GM19324 (cell line): ENCODE results near the gene GIMAP4.
"Not testable (repeated sequence)": the region's sequence is repeated elsewhere in the genome, so short reads cannot be mapped to it uniquely, and the experiment has no call there.

Experiments
- ATAC-seq: cut with Tn5 transposase; IDR thresholded peaks from one replicate; pipeline ENCODE4 v1.9.1; 2021; ENCODE audit warnings: mild to moderate bottlenecking, moderate library complexity; ENCODE audit not compliant: unreplicated experiment, low FRiP score

Gene GIMAP4

DNA sequence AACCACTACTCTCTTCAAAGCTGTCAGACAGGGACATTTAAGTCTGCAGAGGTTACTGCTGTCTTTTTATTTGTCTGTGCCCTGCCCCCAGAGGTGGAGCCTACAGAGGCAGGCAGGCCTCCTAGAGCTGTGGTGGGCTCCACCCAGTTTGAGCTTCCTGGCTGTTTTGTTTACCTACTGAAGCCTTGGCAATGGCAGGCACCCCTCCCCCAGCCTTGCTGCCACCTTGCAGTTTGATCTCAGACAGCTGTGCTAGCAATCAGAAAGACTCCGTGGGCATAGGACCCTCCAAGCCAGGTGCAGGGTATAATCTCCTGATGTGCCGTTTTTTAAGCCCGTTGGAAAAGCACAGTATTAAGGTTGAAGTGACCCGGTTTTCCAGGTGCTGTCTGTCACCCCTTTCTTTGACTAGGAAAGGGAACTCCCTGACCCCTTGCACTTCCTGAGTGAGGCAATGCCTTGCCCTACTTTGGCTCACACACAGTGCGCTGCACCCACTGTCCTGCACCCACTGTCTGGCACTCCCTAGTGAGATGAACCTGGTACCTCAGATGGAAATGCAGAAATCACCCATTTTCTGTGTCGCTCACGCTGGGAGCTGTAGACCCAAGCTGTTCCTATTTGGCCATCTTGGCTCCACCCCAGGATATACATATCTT is 12.9 kb downstream of the GIMAP4 start:
- ATAC-seq: not testable (repeated sequence)

DNA sequence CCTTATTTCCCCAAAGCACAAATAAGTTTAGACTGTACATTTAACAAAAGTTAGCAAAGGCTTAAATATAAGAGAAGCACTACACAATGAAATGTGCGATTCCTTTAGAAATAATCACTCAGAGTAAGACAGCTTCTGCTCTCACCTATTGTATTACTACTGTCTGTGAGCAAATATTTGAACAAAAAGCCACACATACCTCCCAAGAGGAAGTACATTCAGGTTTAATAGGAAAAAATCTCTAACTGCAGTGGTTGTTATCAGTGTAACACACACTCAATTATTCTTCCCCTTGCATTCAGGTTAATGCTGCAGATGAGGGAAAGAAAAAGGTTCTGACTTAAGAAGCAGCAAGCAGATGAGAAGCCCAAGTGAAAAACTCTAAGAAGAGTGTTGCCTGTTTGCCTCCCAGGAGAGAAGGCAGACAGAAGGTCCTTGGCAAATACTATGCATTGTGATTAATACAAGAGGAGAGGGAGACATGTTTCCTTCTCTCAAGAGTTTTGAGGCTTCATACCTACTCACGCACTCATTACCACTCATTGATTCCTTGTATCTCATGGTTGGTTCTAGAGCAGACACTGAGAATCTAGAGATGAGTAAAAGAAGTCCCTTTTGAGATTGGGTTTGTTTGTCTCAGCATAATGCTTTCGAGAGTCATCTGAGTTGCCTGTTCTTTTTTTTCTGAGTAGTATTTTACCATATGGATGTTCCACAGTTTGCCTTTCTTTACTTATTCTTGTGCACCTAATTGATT is 13.6 kb downstream of the GIMAP4 start:
- no peak for ATAC-seq

DNA sequence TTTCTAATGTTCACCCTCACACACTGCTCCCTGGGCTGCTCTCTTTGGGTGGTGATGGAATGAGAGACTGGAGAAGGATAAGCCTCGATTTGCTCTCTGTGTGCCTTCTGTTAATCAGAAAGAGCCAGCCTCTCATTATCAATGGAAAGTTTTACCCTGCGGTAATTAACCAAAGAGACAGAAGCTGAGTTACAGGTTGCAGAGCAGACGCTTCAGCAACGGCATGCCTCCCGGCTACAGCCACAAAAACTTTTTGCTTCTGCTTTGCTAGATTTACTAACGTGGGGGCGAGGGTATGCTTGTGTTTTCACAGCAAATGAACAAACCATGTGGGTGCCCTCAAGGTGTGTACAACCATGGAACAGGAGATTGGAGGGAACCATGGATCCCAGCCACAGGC is 18.0 kb downstream of the GIMAP4 start:
- ATAC-seq: no peak

DNA sequence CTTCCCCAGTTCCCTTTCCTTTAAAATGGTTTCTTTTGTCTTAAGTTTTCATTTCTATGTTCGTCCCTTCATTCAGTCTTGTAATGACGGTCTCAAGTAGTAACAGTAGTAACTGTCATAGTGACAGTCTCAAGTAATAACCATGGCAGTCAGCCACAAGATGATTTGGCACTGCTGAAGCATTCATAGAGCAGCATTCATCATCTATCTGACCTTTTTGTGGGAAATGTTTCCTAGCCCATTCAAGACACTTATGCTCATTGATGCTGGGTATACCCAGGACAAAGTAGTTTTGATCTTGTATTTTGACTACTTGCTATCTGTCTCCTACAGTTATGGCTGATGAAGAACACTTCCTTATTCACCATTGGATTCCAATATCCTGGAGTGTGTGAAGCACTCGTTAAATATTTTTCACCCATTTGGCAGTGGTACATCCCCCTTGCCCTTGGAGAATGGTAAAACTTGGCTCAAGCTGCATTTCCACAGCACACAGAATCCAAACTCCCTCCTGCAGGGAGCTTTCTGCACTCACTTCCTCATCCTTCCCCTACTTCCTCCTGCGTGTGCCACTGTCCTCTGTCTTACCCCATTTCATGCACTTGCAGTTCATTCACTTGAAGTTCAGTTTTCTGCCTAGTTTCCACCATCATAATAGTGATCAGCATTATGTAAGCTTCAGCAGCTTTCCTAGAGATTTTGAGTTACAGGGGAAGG is 19.0 kb downstream of the GIMAP4 start:
- no peak for ATAC-seq

DNA sequence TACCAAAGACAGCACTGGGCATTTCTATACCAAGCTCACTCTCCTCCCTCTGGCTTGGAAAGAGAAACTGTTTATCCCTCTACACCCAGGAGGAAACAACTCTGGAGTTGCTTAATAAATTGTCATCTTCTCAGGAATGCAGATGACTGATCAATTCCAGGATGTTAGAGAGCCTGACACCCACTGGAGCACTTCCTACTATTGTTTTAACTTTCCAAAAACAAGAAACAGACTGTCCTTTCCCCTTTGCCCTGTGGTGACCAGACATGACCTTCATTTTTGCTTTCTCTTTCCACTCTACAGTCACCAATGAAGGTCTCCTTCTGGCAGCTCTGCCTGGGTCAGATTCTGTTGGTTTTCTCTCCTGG is 19.6 kb downstream of the GIMAP4 start:
- no peak for ATAC-seq

DNA sequence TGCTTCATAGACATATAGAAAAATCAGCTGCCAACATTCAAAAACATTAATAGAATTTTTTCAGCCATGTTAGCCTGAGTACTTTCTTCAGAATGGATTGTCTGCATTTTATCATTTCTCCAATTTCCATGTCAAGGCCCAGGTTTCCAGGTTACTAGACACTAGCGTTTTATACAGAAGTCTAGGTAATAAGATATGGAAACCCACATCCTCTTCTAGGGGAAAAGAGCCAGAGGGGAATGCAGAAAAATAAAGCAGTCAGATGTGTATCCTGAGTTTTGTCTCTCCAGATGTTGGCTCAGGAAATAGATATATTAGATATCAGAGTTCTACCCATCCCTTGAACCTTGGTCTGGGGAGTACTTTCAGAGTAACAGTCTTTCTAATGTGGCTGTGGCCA is 20.4 kb downstream of the GIMAP4 start:
- ATAC-seq: no peak

DNA sequence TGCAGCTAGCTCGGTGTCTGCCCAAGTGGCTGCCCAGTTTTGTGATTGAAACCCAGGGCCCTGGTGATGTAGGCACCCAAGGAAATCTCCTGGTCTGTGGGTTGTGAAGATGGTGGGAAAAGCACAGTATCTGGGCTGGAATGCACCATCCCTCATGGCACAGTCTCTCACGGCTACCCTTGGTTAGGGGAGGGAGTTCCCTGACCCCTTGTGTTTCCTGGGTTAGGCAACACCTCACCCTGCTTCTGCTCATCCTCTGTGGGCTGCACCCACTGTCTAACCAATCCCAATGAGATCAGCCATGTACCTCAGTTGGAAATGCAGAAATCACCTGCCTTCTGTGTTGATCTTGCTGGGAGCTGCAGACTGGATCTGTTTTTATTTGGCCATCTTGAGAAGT is 27.6 kb downstream of the GIMAP4 start:
- ATAC-seq: no peak

DNA sequence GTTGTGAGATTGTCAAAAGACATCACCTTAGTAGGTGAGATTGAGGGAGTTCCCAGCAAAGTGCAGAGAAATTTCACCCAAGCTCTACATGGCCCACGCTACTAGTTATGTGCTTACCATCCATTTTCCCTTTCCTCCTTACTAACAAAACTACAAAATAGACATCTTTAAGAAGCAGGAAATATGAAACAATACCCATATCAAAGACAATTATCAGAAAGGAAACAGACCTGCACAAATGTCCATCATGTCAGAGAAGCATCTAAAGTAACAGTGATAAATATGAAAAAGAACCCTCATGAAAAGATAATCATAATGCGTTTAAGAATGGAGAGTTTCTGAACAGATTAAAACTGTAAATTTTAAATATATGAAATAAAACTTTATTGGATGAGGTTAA is 28.2 kb downstream of the GIMAP4 start:
- ATAC-seq: no peak

DNA sequence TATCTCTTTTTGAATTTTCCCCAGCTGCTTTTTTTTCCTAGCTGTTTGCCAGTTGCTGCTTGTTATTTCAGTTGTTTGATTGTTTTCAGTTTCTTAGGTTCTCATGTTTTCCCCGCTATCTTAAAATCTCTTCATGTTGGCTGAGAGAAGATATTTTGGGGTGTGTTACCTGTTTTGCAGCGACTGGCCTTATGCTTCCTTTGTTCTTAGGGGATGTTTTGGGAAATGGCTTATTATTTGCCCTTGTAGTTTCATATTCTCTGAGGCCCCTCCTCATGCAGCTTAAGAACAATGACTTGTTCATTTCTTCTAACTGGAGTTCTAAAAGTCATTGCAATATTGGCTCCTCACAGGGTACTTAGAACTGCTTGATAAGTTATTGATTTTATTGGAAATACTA is 36.4 kb downstream of the GIMAP4 start:
- not testable (repeated sequence) for ATAC-seq

DNA sequence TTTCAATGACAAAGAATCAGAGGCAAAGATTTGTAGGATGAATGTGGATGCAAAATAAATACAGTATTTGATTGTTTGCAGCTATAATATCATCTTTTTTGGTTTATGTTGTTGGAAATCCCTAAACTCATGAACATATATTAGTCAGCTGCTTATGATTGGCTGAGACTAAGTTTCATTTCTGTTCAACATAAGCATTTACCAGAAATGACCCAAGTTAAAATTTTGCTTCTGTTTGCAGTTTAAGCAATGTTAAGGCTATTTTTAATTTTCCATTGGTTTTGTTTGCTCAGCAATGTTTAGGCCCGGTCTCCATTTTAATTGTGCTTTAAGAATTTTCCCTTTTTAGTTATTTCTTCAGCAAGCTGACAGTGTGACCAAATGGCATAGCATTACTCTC is 43.0 kb downstream of the GIMAP4 start:
- no peak for ATAC-seq

DNA sequence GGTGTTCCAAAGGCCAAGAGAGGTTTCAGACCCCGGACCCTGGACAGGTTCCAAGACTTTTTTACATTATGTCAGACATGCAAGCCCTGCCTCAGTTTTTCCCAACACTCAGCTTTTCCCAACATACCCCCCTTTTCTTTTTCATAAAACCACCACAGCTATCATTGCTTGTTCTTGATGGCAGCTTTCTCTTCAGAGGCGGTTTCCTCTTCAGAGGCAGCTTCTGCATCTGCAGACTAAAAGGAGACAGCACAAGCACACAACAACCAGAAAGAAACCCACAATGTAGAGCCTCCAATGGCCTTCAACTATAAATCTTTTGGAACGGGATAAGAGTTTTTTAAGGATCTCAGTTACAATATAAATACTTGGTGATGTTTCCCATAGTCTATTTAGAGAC is 45.7 kb downstream of the GIMAP4 start:
- ATAC-seq: no peak

DNA sequence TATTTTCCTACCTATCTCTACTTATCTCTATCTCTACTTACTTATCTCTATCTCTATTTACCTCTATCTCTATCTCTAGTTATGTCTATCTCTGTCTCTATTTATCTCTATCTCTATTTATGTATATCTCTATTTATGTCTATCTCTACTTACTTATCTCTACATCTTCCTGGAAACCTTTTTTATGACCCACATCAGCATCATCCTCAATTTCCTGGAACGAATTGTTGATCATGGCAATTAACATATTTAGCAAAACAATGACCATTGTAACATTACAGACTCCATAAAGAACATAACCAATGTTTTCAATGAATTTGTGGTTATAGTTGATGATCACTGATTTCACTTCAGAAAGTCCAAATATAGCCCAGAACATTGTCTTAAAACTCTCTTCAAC is 46.7 kb downstream of the GIMAP4 start:
- no peak for ATAC-seq

DNA sequence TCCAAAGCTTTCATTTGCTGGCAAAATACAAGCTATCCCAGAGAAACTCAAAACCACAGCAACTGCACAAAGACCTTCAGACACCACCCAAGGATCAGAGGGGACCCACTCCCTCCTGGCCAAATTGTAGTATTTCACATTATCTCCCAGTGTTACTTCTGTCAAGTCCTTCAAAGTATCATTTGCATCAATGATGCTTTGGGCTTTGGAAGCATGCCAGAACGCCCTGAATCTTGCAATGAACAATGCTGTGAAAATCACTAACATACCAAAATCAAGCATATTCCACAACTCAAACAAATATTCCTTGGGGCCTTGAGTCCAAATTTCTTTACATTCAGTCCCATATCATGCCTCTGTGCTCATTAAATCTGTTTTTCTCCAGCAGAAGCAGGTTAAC is 47.2 kb downstream of the GIMAP4 start:
- ATAC-seq: not testable (repeated sequence)

DNA sequence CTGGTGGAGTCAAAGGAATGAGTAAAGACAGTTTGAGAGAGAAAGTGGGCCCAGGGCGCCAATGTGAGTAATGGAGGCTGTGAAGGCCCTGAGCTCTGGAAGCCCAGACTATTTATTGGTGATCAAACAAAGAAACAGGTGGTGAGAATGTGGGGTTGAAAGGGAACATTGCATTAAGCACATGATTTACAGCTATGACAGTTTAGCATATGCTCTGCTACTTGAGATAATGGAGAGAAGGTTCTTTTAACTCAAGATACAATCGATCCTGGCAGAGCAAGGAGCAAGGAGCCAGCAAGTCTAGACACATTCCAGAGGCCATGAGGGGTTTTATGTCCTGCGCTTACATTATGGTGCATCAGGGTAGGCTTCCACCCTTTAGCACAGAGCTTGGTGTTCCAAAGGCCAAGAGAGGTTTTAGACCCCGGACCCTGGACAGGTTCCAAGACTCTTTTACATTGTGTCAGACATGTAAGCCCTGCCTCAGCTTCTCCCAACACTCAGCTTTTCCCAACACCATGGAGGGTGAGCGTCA is 48.1 kb downstream of the GIMAP4 start:
- not testable (repeated sequence) for ATAC-seq

DNA sequence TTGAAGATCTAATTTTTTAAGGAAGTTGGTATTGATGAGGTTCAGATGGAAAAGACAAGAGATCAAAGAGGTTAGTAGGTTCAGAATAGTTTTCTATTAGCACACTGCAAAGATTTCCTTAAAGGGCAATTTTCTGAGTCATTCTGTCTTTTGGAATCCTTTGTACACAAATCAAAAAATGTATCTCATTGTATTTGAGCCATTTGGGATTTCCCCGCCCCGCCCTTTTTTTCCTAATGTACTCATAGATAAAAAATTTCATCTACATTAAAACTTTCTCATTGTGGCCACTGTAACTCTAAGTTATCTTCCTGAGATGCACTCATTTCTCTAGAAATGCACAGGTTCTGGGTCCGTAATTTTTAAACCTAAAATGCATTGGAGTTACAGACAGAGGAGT is 52.9 kb downstream of the GIMAP4 start:
- ATAC-seq: no peak

DNA sequence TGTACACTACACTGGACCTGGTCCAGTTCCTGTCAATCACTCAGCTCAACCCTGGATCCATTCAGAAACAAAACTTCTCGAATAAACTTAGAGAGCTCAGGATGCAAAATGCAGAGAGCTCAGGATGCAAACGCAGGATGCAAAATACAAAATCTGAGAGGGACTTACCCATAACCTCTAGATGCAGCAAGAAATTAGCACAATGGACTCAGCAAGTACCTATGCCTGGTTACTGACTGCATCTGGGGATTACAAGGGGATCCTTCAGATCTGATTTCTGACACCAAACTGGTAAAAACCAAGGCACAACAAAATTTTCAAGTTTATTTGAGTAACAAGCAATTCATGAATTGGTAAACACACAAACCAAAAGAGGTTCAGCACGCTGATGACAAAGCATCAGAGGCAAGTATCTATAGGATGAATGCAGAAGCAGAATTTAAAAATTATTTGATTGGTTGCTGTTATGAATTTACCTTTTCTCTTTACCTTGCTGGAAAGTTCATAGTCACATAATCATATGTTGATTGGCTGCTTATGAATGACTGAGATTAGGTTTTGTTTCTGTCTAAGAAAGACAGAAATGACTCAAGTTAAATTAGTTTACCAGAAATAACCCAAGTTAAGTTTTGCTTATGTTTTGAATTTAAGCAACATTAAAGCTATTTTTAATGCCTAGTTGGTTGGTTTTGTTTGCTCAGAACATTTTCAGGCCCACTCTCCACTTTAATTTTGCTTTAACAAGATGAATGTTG is 53.6 kb downstream of the GIMAP4 start:
- no peak for ATAC-seq

DNA sequence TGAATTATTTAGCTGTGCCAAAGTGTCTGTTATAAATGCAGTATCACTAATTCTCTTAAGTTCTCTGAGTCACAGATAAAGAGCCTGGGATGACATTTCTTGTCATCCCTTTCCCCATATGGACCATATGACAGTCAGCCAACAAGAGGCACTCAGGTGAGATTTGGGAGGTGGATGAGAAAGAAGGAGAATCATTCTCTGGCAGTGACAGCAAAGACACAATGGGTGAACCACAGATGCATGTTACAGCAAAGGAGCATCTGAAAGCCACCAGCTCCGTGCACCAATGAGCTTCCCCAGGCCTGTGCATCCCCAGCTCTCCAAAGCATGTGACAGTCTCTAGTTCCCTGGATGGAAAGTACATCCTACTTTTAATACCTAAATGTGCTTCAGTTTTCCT is 54.2 kb downstream of the GIMAP4 start:
- no peak for ATAC-seq
